H1 (cell line): Measurements from ENCODE around the gene MMEL1. TPM values are rescaled to one million over a fixed set of nuclear protein-coding genes. Genes with fewer than 3 reads are reported as not detected.
A peak's percentile ranks its signal among the peaks of the same experiment; 100 is the strongest.

ENCODE experiments used
- CTCF ChIA-PET: fragments of 300-600 bp; sonication (Branson Sonifier 250); formaldehyde crosslinking; loops from one replicate; lab custom pipeline; 2021; ENCODE audit not compliant: partially characterized antibody; lab: Charles Lee
- POLR2A ChIA-PET: fragments of 300-600 bp; sonication (Branson Sonifier 250); formaldehyde crosslinking; loops from one replicate; lab custom pipeline; 2021; ENCODE audit warnings: inconsistent platforms; ENCODE audit not compliant: partially characterized antibody; lab: Charles Lee
- DNase-seq, 2 experiments: peaks; one replicate each; pipeline versions ENCODE4 v3.0.0 to v3.0.0-alpha.2; 2010 to 2022; ENCODE audit warnings: low spot score in 2 of 2, low read depth in 1 of 2, mixed read lengths in 1 of 2
- FAIRE-seq: peaks from 2 replicates; lab custom pipeline; 2011; peaks lifted over from hg19 to GRCh38; lab: Jason Lieb, UNC
- H2AFZ ChIP-seq: 2 replicates; pipeline ENCODE4 v1.8.1; 2012; ENCODE audit warnings: low read length, inconsistent platforms
- H2AK5ac ChIP-seq: 2 replicates; pipeline ENCODE4 v1.6.1; 2013; ENCODE audit warnings: low read depth, low read length
- H2BK120ac ChIP-seq: replicated peaks from 2 replicates; pipeline ENCODE3; 2013; ENCODE audit warnings: low read depth, low read length, inconsistent platforms
- H2BK12ac ChIP-seq: 2 replicates; pipeline ENCODE4 v1.6.1; 2013; ENCODE audit warnings: low read depth, low read length
- H2BK15ac ChIP-seq: 2 replicates; pipeline ENCODE4 v1.6.1; 2013; ENCODE audit warnings: low read length
- H2BK20ac ChIP-seq: 2 replicates; pipeline ENCODE4 v1.6.1; 2013; ENCODE audit warnings: low read length
- H2BK5ac ChIP-seq: 2 replicates; pipeline ENCODE4 v1.6.1; 2013; ENCODE audit warnings: low read depth, low read length
- H3K14ac ChIP-seq: 2 replicates; pipeline ENCODE4 v1.6.1; 2013; ENCODE audit warnings: inconsistent platforms; ENCODE audit not compliant: insufficient read length
- H3K18ac ChIP-seq: 2 replicates; pipeline ENCODE4 v1.6.1; 2013; ENCODE audit warnings: low read length; ENCODE audit errors: extremely low read depth
- H3K23ac ChIP-seq: 2 replicates; pipeline ENCODE4 v1.6.1; 2013; ENCODE audit warnings: inconsistent platforms; ENCODE audit not compliant: insufficient read length
- H3K23me2 ChIP-seq: 2 replicates; pipeline ENCODE4 v1.6.1; 2013; ENCODE audit warnings: low read depth, low read length
- H3K27ac ChIP-seq: 2 replicates; pipeline ENCODE4 v1.6.1; 2011; ENCODE audit warnings: low read depth, low read length, inconsistent platforms
- H3K27me3 ChIP-seq, 4 experiments: replicated peaks in 1 of 4; 1 replicate in 1 of 4; 2 replicates in 3 of 4; pipeline versions ENCODE4 v1.6.1 to v1.8.1; 2011 to 2013; ENCODE audit warnings: low read length in 3 of 4, mild to moderate bottlenecking in 3 of 4, inconsistent platforms in 2 of 4, mixed read lengths in 2 of 4, moderate library complexity in 1 of 4; ENCODE audit not compliant: control insufficient read depth in 3 of 4, insufficient read depth in 3 of 4; ENCODE audit errors: extremely low read depth in 1 of 4
- H3K36me3 ChIP-seq, 4 experiments: 2 replicates each; pipeline versions ENCODE4 v1.6.1 to v1.8.1; 2011 to 2013; ENCODE audit warnings: mild to moderate bottlenecking in 4 of 4, low read length in 3 of 4, moderate library complexity in 2 of 4, control low read depth in 1 of 4, inconsistent platforms in 1 of 4; ENCODE audit not compliant: insufficient read depth in 4 of 4, control insufficient read depth in 2 of 4
- H3K4ac ChIP-seq: replicated peaks from 2 replicates; pipeline ENCODE3; 2013; ENCODE audit warnings: low read length, low read depth, mixed read lengths, inconsistent platforms; ENCODE audit not compliant: insufficient read length
- H3K4me1 ChIP-seq, 4 experiments: replicated peaks in 1 of 4; 1 replicate in 1 of 4; 2 replicates in 3 of 4; pipeline versions ENCODE4 v1.6.1 to v1.8.1; 2011 to 2013; ENCODE audit warnings: low read length in 3 of 4, inconsistent platforms in 2 of 4, mixed read lengths in 1 of 4; ENCODE audit not compliant: insufficient read depth in 4 of 4, control insufficient read depth in 3 of 4
- H3K4me2 ChIP-seq, 2 experiments: 2 replicates each; pipeline versions ENCODE4 v1.6.1 to v1.8.1; 2011 to 2013; ENCODE audit warnings: low read depth in 2 of 2, low read length in 2 of 2, control low read depth in 1 of 2, inconsistent platforms in 1 of 2, mild to moderate bottlenecking in 1 of 2; ENCODE audit not compliant: insufficient read depth in 1 of 2
- H3K4me3 ChIP-seq, 4 experiments: fragments of 200-600, 300-600 bp in 1 of 4; sonication (generic), shearing (Covaris generic), sonication (Bioruptor Twin) in 1 of 4; 2 replicates each; pipeline versions ENCODE4 v1.5.1 to v1.8.1; 2011 to 2016; ENCODE audit warnings: low read length in 4 of 4, low read depth in 3 of 4, control low read depth in 2 of 4, inconsistent platforms in 2 of 4, mild to moderate bottlenecking in 2 of 4, mixed read lengths in 1 of 4, moderate library complexity in 1 of 4; ENCODE audit not compliant: insufficient read depth in 2 of 4; ENCODE audit errors: extremely low read depth in 1 of 4
- H3K56ac ChIP-seq: replicated peaks from 2 replicates; pipeline ENCODE3; 2013; ENCODE audit warnings: low read depth, mild to moderate bottlenecking, mixed read lengths, low read length, inconsistent platforms; ENCODE audit not compliant: insufficient read length
- H3K79me1 ChIP-seq: 2 replicates; pipeline ENCODE4 v1.6.1; 2013; ENCODE audit warnings: low read depth, low read length, control low read depth
- H3K79me2 ChIP-seq, 2 experiments: 2 replicates each; pipeline versions ENCODE4 v1.6.1 to v1.8.1; 2012 to 2013; ENCODE audit warnings: low read length in 2 of 2, mild to moderate bottlenecking in 2 of 2, inconsistent platforms in 1 of 2; ENCODE audit not compliant: insufficient read depth in 2 of 2, control insufficient read depth in 1 of 2
- H3K9ac ChIP-seq, 4 experiments: replicated peaks in 1 of 4; 1 replicate in 1 of 4; 2 replicates in 3 of 4; pipeline versions ENCODE4 v1.6.1 to v1.8.1; 2011 to 2013; ENCODE audit warnings: low read depth in 3 of 4, low read length in 3 of 4, control low read depth in 2 of 4, mild to moderate bottlenecking in 2 of 4, moderate library complexity in 2 of 4, inconsistent platforms in 1 of 4; ENCODE audit errors: extremely low read depth in 1 of 4
- H3K9me3 ChIP-seq, 2 experiments: 2 replicates each; pipeline versions ENCODE4 v1.6.1 to v1.8.1; 2012 to 2013; ENCODE audit warnings: mild to moderate bottlenecking in 2 of 2, moderate library complexity in 2 of 2, control low read depth in 1 of 2, inconsistent platforms in 1 of 2, low read depth in 1 of 2, low read length in 1 of 2, mixed read lengths in 1 of 2; ENCODE audit not compliant: insufficient read depth in 2 of 2
- H4K20me1 ChIP-seq, 2 experiments: replicated peaks in 1 of 2; 2 replicates each; pipeline versions ENCODE3 to v1.8.1; 2011 to 2013; ENCODE audit warnings: inconsistent platforms in 2 of 2, low read length in 2 of 2, mild to moderate bottlenecking in 1 of 2; ENCODE audit not compliant: insufficient read depth in 2 of 2, control insufficient read depth in 1 of 2
- H4K5ac ChIP-seq: 2 replicates; pipeline ENCODE4 v1.6.1; 2013; ENCODE audit warnings: low read length, low read depth, mixed read lengths, inconsistent platforms; ENCODE audit not compliant: insufficient read length
- H4K8ac ChIP-seq: 2 replicates; pipeline ENCODE4 v1.8.0; 2013; ENCODE audit warnings: mild to moderate bottlenecking, moderate library complexity, low read length, inconsistent platforms; ENCODE audit not compliant: insufficient read depth; ENCODE audit errors: extremely low read depth
- H4K91ac ChIP-seq: replicated peaks from 2 replicates; pipeline ENCODE3; 2013; ENCODE audit warnings: low read length, mixed read lengths, inconsistent platforms; ENCODE audit not compliant: insufficient read length
- FOSL1 ChIP-seq: IDR thresholded peaks from 2 replicates; pipeline ENCODE4 v1.6.1; 2011; ENCODE audit warnings: mild to moderate bottlenecking, low read depth, low read length, moderate library complexity; ENCODE audit not compliant: insufficient read depth
- GABPA ChIP-seq: IDR thresholded peaks from 2 replicates; pipeline ENCODE4 v1.6.1; 2011; ENCODE audit warnings: mild to moderate bottlenecking, low read length, moderate library complexity, borderline replicate concordance; ENCODE audit not compliant: insufficient read depth
- POLR2A ChIP-seq, 2 experiments: IDR thresholded peaks; 1 replicate in 1 of 2; 2 replicates in 1 of 2; pipeline ENCODE4 v1.6.1; 2011; ENCODE audit warnings: low read depth in 2 of 2, low read length in 2 of 2, mild to moderate bottlenecking in 2 of 2; ENCODE audit errors: control extremely low read depth in 1 of 2
- RAD21 ChIP-seq, 2 experiments: IDR thresholded peaks in 1 of 2; conservative IDR thresholded peaks in 1 of 2; 2 replicates each; pipeline ENCODE4 v1.6.1; 2011; ENCODE audit warnings: low read depth in 2 of 2, low read length in 2 of 2, improper control_type of control experiment in 1 of 2, inconsistent platforms in 1 of 2, mild to moderate bottlenecking in 1 of 2, moderate library complexity in 1 of 2
- TAF1 ChIP-seq: IDR thresholded peaks from 2 replicates; pipeline ENCODE4 v1.6.1; 2011; ENCODE audit warnings: mild to moderate bottlenecking, low read depth, low read length
- TEAD4 ChIP-seq: IDR thresholded peaks from 2 replicates; pipeline ENCODE4 v1.6.1; 2012; ENCODE audit warnings: low read depth, low read length, inconsistent platforms, mixed read lengths
- WGBS, 2 experiments: shearing (Covaris generic) in 1 of 2; methylation state at CpG; one replicate each; pipeline versions ENCODE4 v1.1.6 to v1.1.7; 2013 to 2015; ENCODE audit warnings: low lambda C conversion rate in 2 of 2, mixed read lengths in 2 of 2, inconsistent platforms in 1 of 2, low coverage in 1 of 2, missing lambda C conversion rate in 1 of 2; ENCODE audit not compliant: insufficient replicate concordance in 2 of 2, insufficient coverage in 1 of 2, insufficient read length in 1 of 2; ENCODE audit errors: extremely low coverage in 1 of 2, missing lambda C conversion rate in 1 of 2; 5-methylcytosine and 5-hydroxymethylcytosine counted together
- polyA plus RNA-seq, 7 experiments: library from polyadenylated mRNA; depleted of rRNA in 3 of 7; stranded (reverse) in 5 of 7; unstranded in 2 of 7; fragments of >200 nt in 5 of 7; fragments of 200-250 nt in 2 of 7; gene quantifications; 1 replicate in 5 of 7; 2 replicates in 1 of 7; 4 replicates in 1 of 7; pipeline versions ENCODE4 v1.2.1 to v1.2.3, GENCODE V29; 2011 to 2013; ENCODE audit warnings: missing spikeins in 2 of 7, mixed read lengths in 2 of 7
- total RNA-seq: library from RNA; stranded (reverse); fragmentation: NEBNext Ultra II Directional; extraction: Animal tissue kit (Norgen Biotek cat#: 25700); gene quantifications from 2 replicates; pipeline ENCODE4 v1.2.1, GENCODE V29; 2021

Gene MMEL1
- total and polyA plus RNA-seq, 2 of the 8 experiments (the other 6 are each of a cell fraction or from before 2014, with no cell fraction given): 0.91 to 1.7 TPM

- Histone ChIP-seq H4K20me1 (peaks cover 0 to 11% of the 10 kb centered on the region in 2 experiments), H3K18ac (no peak overlapping the region), H2AK5ac (no peak overlapping the region), H2BK15ac (no peak overlapping the region), H3K56ac (no peak overlapping the region), H3K79me1 (no peaks in the 10 kb centered on the region), H3K14ac (no peak overlapping the region), H4K91ac (no peak overlapping the region), H3K79me2 (no peaks in the 10 kb centered on the region), H3K23ac (no peak overlapping the region), H4K8ac (no peak overlapping the region), H3K27me3 (peaks cover 22 to 52% (median 36%) of the 10 kb centered on the region in 4 experiments), H3K4me2 (peak overlapping the region; percentile 66 to 84; a peak in 1 of 4 replicates), H3K4me1 (peaks cover 0 to 18% (median 10%) of the 10 kb centered on the region in 4 experiments; a peak in 5 of 7 replicates)
- ChIA-PET POLR2A (interaction anchor here (1.0 kb wide), 1 partner anchor 42 kb away, joined by 4 read pairs; no protein-coding TSS in a partner anchor), CTCF (no interaction called here)
- TF ChIP-seq FOSL1: no peak
- no peak for TF ChIP-seq TEAD4
- no peak for TF ChIP-seq TAF1
- TF ChIP-seq GABPA: no peak
- no peak for TF ChIP-seq RAD21 (IDR thresholded peaks at IDR 0.05 in 1 of 2, conservative IDR thresholded peaks at IDR 0.05 in 1 of 2; ENCODE audit: low read depth in 2 of 2, low read length in 2 of 2)
- TF ChIP-seq POLR2A (IDR thresholded peaks at IDR 0.05; ENCODE audit: control extremely low read depth in 1 of 2, low read depth in 2 of 2, low read length in 2 of 2): no peak
- TF ChIP-seq, all 59 proteins: peak for 0
- Histone ChIP-seq H3K9ac (no peak overlapping the region), H4K5ac (no peak overlapping the region), H3K27ac (no peak overlapping the region), H3K36me3 (no peaks in the 10 kb centered on the region), H3K4me3 (peak overlapping the region in 1 of 4 experiments; percentile 64; a peak in 1 of 8 replicates), H3K9me3 (peaks cover 0 to 4% of the 10 kb centered on the region in 2 experiments; a peak in 1 of 4 replicates), H2AFZ (no peak overlapping the region), H2BK120ac (no peak overlapping the region), H3K4ac (peak overlapping the region; percentile 53), H2BK5ac (no peak overlapping the region), H2BK12ac (no peak overlapping the region), H3K23me2 (peaks cover 6% of the 10 kb centered on the region), H2BK20ac (no peak overlapping the region)
- no peak for FAIRE-seq
- no peak for DNase-seq
- WGBS, 2 experiments: 62% methylated on average over 5 of the region's 6 CpGs; no CpG with 5 or more reads in 1 of the 2 experiments
These were observed 5.1 kb downstream of the MMEL1 start for GRCh38 chr1:2627746-2628145.
